GM18858 (cell line): ENCODE measurements around the gene DOCK4.

ENCODE experiments used
- ATAC-seq: cut with Tn5 transposase; IDR thresholded peaks from one replicate; pipeline ENCODE4 v1.9.1; 2021; ENCODE audit not compliant: unreplicated experiment

The DOCK4 gene

DNA sequence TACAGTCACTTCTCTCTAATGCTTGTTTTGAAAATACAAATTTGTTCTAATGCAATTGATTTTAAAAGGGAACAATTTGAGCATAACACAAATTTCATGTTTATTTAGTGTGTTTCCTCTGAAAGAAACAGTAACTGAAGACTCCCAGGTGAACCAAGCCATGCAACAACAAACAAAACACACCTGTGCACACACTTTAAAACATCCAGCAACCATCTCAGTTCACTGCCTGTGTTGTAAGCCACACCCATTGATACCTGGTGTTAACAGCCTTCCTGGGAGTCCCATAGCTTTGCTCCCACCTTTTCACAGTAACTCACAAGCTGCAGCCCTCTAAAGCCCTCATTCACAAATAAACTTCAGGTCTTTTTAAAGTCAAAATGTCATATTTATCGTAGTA is 89.3 kb downstream of the DOCK4 start:
- ATAC-seq: no peak

DNA sequence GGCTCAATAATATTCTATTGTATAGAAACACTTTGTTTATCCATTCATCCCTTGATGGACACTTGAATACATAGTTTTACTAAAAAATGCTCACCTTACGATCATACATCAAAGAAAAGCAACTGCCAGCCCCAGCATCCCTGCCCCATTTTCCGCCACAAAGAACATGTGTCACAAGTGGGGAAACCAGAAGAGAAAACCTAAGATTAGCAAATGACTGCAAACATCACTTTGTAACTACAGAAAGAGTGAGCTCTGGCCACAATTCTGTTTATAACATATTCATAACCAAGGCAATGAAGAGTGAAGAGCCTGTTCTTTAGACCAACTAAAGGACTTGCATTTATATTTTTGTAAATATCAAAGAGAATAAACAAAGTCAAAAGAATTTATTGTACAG is 89.8 kb downstream of the DOCK4 start:
- no peak for ATAC-seq

DNA sequence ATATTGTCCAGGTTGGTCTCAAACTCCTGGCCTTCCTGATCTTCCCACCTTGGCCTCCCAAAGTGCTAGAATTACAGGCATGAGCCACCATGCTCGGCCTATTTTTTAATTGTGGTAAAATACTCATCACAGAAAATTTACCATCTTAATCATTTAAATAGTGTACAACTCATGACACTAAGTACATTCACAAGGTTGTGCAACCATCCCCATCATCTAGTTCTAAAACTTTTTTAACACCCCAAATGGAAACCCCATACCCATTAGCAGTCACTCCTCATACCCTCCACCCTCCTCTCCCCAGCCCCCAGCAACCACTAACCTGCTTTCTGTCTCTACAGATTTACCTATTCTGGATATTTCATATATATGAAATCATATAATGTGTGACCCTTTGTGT is 90.3 kb downstream of the DOCK4 start:
- no peak for ATAC-seq

DNA sequence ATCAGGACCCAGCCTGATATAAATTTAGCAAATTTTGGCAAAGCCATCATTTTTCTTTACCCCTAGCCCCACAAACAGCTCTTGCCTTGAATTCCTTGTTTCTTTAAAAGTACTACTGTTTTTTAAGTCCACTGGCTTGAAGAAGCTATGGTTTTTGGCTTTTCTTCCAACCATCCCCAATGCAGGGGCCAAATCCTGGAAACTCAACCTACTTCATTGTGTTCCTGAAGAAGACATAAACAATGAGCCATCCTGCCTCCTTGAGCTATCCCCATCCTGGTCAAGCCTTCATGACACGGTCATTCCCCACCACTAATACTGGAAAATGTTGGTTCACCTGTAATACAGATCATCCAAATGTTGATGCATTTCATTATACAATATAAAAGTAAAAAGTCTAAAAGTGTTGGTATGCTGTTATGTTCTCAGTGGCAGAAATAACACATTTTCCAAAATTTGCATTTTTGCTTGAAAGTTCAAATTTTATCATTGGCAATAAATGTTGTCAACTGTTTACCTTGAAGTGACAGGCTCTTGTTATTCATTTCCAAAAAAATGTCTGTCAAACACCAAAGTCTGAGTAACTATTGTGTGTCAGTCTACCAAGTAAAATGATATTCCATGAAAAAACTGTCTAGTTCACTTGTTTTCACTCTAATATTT is 92.2 kb downstream of the DOCK4 start:
- ATAC-seq: no peak

DNA sequence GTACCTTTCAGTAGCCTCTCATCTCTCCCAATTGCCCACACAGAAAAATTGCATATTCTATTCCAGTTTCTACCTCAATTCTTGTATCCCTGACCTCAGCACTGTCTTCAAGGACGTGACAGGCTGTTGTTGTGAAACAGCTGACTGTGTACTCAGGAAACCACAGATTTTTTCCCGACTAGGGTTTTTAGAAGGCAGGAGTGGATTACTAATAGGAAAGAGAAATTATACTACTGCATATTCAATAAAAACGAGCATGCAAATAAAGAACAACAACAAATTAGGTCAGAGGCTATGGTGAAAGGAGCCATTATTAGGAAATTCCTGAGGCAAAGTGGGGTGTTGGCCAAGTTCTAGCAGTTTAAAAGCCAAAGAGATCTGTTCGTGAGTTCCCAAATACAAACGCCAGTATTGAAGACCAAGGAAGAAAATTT is 93.4 kb downstream of the DOCK4 start:
- no peak for ATAC-seq

DNA sequence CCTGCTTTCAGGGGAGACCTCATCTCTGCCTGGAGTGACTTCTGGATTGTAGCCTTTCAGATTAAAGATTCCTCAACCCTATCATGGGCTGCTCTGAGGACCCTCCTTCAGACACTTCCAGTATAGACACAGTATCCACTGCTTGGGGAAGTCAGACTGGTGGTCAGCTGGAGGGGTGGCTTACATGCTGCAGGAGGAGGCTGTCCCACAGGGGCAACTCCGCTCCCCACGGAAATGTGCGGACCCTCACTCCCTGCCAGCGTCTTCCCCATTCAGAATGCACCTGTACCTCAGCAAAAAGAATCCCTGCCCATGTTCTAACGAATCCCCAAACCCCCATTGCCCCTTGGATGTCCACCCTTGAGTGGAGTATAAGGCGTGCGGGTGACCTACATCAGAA is 95.5 kb downstream of the DOCK4 start:
- no peak for ATAC-seq

DNA sequence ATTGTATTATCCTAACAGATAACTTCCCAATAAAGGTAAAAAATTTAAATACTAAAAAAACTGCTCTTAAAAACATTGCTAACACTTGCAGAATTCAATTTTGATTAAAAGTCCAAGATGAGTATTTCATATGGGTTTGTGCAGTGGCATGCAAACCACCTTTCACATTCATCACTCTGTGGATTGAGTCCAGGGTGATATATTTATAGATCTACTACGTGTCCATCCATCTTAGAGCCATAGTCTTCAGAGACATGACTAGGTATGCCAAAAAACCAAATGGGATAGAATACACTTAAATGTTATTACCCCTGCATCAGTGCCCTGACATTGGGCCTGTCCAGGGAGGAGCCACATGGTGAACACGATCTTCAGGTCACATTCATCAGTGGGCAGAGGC is 96.0 kb downstream of the DOCK4 start:
- ATAC-seq: no peak

DNA sequence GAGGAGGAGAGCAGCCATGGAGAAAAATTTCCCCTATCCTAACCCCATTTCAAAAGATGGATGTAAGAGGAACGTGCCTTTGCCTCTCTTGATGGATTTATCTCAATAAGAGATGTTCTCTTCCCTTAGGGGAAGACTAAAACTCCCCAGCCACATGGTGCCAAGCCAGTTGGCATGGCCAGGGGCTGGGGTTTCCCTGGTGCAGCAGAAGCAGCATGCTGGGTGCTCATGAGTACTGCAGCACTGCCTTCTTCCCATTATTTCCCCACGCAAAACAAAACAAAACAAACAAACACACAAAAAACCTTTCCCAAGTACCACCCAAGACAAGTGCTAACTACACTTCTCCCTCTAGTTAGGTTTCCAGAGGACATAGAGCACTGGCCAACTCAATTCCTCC is 97.2 kb downstream of the DOCK4 start:
- no peak for ATAC-seq

DNA sequence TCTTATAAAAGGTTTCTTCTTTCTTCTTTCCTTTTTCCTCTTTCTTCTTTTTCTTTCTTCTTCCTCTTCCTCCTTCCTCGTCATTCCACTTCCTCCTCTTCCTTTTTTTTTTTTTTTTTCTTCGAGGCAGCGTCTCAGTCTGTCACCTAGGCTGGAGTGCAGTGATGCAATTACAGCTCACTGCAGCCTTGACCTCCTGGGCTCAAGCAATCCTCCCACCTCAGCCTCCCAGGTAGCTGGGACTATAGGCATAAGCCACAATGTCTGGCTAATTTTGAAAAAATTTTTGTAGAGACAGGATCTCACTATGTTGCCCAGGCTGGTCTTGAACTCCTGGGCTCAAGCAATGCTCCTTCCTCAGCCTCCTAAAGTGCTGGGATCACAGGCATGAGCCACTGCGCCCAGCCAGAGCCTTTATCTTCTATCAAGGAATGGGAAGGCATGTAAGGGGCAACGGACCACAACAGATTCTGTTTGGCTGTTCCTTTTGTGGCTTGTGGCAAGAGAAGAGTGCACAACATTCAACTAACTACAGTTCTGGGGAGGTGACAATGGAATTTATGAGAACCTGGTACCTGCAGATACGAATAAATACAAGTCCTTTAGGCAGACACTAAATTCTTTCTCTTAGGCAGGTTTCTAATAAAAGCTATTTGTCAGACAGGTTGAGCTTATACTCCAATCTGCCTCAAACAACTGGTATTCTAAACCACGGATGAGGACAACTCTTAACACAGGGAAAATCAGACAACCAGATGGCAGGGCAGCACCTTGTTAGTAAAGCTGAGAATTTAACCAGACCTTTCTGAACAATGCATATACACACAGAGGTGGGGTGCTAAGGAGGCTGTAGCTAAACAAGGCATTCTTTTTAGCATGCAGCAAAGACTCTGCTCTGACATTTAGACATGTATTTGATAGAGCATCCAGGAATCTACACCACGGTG is 100.3 kb downstream of the DOCK4 start:
- no peak for ATAC-seq

DNA sequence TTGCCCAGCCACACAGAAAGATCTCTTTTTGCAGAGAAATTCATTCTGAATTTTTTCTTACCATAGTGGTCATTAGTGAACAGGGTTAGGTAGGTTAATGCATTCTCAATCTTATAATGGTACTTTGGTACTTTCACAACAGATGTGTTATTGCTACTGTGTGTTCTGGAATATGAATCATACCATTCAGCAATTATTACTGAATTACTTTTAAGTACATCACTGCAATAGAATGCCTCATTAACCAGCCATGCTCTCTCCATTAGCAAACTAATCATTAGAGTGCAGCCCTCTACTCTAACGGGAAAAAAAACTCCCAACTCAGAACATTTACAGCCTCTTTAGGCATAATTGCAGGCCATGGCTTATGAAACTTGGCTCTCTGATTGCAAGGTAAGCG is 102.1 kb downstream of the DOCK4 start:
- no peak for ATAC-seq

DNA sequence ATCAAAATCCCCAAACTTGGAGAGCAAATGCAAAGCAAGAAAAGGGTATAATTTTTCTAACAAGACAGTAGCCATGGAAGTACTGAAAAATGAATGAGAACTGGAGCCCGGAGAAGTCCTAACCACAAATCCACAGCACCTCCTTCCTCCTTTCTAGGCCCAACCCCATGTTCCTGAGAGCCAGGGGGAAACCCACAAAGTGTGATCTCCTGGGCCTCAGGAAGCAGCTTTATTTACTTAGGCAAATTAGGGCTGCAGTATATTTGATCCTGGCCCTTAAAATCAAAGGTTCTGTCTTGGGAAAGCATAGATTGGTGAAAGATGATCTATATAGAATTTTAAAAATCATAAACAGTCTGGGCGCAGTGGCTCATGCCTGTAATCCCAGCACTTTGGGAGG is 103.0 kb downstream of the DOCK4 start:
- no peak for ATAC-seq

DNA sequence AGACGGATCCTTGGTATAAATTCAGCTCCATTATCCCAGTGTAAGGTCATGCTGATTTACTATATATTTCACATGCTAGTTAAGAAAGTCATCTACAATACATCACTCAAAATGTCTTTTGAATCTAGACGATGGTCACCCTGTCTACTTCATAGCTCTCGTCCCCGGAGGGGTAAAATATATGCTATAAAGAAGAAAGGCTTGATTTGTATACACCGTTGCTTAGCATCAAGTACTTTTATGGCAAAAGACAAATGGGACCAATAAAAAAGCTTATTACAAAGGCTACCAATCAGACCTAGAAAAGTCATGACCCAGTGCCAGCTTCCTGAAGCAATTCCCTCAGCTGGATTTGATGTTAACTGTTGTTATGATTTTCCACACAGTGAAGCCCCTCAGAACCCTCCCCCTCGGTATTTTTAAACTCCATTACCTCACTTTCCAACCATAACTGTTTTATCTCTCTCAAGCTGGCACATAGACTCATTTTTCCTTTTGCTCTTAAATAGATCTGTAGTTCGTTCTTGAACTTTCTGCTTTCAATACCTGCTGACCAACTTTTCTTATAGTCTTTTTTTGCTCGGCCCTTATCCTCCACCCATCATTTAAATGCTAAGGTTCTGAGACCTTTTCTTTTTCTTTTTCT is 104.9 kb downstream of the DOCK4 start:
- ATAC-seq: no peak

DNA sequence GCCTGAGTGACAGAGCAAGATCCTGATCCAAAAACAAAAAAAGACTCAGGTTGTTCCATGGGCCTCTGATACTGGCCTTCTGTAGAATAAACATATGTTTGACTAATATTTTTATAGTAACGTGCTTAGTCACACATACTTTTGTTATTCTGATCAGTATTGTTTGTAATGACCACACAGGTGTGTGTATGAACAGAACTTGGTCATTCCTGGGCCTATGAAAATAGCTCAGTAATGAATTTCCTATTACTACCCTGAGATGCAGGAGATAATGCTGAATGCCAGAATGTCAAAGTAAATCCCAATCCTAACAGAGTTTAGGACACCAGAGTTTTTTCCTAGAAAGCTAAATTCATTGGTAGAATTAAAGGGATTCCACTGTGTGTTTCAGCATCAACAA is 108.7 kb downstream of the DOCK4 start:
- ATAC-seq: no peak

DNA sequence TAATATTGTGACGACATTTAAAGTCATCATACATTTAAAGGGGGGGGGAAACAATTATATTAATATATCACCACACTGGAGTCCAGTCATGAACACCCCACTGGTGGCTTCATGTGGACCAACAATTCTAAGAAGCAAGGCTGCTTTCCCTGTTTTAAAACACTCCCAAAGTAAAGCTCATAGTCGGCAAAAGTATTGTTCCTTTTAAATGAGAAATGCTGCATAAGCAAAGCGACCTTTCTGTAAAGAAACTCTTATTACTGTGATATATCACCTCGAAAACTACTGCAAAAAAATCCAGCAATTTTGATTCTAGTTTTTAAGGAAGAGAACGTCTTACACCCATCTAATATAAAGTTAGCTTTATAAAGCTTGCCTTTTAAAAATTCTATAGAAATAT is 112.8 kb downstream of the DOCK4 start:
- no peak for ATAC-seq

DNA sequence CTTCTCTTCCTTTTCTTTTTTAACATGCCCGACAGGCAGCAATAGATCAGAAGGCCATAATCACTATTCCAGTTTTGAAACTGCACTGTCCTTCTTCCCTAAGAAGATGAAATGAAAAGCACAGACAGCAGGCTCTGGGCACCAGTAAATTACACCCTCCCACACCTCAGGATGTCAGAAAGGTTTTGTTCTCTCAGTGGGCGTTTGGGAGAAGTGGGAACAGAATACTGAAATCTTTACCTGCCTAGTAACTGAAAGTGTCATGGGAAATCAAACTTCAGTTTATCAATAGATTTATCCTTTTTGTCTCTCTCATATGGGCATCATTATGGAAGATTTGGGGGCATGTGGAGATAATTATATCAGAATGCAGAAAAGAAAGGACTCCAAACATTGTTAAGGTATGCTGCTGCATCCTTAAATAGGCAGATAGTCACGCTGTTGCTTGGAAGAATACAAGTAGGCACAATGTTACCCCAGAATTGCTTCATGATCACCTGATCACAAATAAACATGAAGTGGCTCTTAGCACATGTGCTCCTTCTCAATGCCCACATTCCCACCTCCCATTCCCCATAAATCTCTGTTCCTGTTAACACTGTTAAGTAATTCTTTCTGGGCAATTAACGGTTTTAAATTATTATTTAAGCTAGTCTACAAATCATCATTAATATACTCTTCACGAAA is 113.3 kb downstream of the DOCK4 start:
- ATAC-seq: no peak

DNA sequence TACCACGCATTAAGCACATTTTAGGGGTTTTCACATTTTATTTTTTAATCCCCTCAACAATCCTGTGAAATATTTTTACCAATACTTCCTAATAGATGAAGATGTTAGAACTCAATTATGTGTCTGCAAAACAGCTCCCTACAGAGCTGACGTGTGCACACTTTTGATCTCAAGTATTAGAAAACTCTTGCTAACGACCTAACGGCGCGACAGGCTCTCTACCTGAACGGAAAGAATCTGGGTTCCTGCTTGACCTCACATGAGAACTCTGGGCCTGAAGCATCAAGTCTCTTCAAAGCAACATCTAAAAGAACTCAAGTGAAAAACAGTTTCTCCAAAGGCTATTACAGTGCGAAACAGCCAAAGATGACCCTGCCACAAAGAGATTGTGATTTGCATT is 113.9 kb downstream of the DOCK4 start:
- no peak for ATAC-seq

DNA sequence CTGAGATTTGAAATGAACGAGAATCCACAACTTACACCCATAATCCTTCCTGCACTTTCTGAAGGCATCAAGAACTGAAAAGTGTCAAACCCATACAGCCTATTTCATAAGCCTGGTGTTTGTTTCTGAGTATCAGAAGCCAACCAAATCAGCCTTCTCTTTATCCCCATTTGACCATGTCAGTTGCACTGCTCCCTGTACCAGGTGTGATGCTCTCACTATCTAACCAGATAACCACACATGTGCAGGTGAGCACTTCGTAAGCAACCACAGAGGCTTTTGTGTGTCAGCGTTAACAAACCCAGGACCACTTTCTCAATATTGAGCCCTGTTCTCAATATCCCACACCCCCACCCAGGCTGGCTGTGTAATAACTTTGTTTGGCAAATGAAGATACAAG is 114.4 kb downstream of the DOCK4 start:
- ATAC-seq: no peak

DNA sequence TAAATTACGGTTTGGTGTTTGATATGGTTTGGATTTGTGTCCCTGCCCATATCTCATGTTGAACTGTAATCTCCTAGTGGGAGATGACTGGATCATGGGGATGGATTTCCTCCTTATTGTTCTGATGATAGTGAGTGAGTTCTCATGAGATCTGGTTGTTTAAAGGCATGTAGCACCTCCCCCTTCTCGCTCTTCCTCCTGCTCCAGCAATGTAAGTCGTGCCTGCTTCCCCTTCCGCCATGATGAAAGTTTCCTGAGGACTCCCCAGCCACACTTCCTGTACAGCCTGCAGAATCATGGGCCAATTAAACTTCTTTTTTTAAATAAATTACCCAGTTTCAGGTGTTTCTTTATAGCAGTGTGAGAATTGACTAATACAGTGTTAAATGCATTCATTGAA is 116.6 kb downstream of the DOCK4 start:
- no peak for ATAC-seq

DNA sequence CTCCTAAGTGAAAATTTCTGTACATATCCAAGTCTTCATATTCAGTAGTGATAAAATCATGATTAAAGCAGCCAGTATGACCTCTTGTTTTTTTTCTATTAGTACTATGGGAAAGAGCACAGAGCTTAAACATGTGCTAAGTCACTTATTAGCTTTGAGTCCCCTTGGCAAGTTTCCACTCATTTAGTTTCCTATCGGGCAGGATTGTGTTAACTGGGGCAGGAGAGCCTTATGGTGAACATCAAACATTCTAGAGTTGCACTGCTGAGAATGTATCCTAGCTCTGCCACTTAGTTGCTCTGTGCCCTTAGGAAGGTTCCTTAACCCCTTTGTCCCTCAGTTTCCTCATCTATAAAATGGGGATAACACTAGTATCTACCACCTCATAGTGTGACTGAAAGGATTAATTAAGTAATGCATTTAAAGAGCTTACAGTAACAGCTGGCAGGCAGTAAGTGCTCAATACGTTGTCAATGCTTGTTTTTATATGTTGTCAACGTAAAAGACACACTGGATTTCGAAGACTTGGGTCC is 117.6 kb downstream of the DOCK4 start:
- no peak for ATAC-seq

DNA sequence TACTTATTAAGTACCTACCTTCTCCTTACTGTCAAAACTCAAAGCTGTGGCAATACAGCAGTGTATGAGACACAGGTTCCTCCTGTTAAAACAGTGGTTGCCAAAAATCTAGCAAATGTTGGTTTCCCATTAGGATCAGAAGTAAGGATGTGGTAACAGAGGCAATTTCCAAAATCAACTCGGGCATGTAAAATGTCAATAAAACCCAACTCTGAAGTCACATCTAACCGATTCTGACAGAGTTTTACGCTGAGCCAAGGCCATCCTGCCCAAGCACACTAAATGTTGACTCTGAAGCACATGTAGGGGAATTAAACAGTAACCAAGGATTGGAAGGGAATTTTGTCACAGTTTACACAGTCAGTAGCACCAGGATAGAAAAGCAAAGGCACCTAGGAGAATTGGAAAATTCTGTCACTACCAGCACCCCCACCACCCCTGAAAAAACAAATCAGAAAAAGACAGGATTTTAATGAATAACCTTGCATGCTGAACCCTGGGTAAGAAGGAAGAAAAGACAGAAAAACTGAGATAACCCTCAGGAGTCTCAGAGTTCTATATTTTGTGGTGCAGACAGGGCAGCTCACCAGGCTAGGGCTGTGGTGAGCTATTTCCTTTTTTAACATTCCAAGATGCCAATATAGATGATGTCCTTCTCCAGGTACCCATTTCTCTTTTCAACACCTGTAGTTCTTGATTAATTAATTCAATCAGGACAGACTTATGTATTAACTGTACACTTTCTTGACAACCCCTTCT is 119.5 kb downstream of the DOCK4 start:
- ATAC-seq: no peak
